HepG2 (cell line): ENCODE data around the gene GPRIN2. TPM values are rescaled to one million over a fixed set of nuclear protein-coding genes. Genes with fewer than 3 reads are reported as not detected.

Experiments
- ATAC-seq: fragments of 200-7000 bp; cut with Tn5 transposase; 3 replicates; pipeline ENCODE4 v1.9.1; 2020; ENCODE audit warnings: mild to moderate bottlenecking, moderate library complexity
- BruUV-seq: library from RNA; stranded (reverse); fragments of 400-500 nt; replicated peaks from 2 replicates; lab custom pipeline; 2021; lab: Mats Ljungman, UMichigan
- CTCF ChIA-PET: fragments of 300-600 bp; formaldehyde crosslinking; extraction: SDS; loops from one replicate; lab custom pipeline; 2021; ENCODE audit warnings: low total read pairs, inconsistent platforms, low intra/inter-chr PET ratio; lab: Yijun Ruan, JAX
- POLR2A ChIA-PET: fragments of 350-600 bp; sonication (Branson Sonifier 250); formaldehyde crosslinking; loops from one replicate; lab custom pipeline; 2020; ENCODE audit warnings: antibody characterized with exemption, inconsistent platforms; lab: Yijun Ruan, JAX
- DNase-seq: peaks from one replicate; pipeline ENCODE4 v3.0.0-alpha.2; 2015; ENCODE audit warnings: low spot score
- FAIRE-seq: peaks from 3 replicates; lab custom pipeline; 2011; peaks lifted over from hg19 to GRCh38; lab: Jason Lieb, UNC
- H2AFZ ChIP-seq: one replicate; pipeline ENCODE4 v1.6.1; 2011; ENCODE audit warnings: low read length, inconsistent platforms
- H3K27ac ChIP-seq: fragments of 300-600 bp; 3 replicates; pipeline ENCODE4 v1.8.0; 2011; ENCODE audit warnings: mixed run types, mild to moderate bottlenecking, mixed read lengths, low read length, inconsistent platforms; ENCODE audit not compliant: insufficient read depth; ENCODE audit errors: extremely low read length
- H3K27me3 ChIP-seq, 2 experiments: fragments of 200-600 bp in 1 of 2; 2 replicates in 1 of 2; 3 replicates in 1 of 2; pipeline versions ENCODE4 v1.6.0 to v1.8.0; 2011; ENCODE audit warnings: low read length in 2 of 2, mild to moderate bottlenecking in 2 of 2, moderate library complexity in 2 of 2, inconsistent platforms in 1 of 2; ENCODE audit not compliant: insufficient read depth in 2 of 2, control insufficient read depth in 1 of 2
- H3K36me3 ChIP-seq, 2 experiments: fragments of 200-600 bp in 1 of 2; replicated peaks in 1 of 2; 2 replicates in 1 of 2; 3 replicates in 1 of 2; pipeline versions ENCODE4 v1.5.1 to v1.8.0; 2011; ENCODE audit warnings: low read length in 2 of 2, inconsistent platforms in 1 of 2; ENCODE audit not compliant: insufficient read depth in 2 of 2, control insufficient read depth in 1 of 2
- H3K4me1 ChIP-seq: 2 replicates; pipeline ENCODE4 v1.5.1; 2012; ENCODE audit warnings: low read length, inconsistent platforms; ENCODE audit not compliant: insufficient read depth
- H3K4me2 ChIP-seq: 2 replicates; pipeline ENCODE4 v1.6.0; 2011; ENCODE audit warnings: low read depth, low read length, inconsistent platforms
- H3K4me3 ChIP-seq, 3 experiments: fragments of 200-600 bp in 1 of 3; sonication (generic), shearing (Covaris generic) in 1 of 3; replicated peaks in 1 of 3; 2 replicates each; pipeline ENCODE4 v1.5.1; 2011 to 2016; ENCODE audit warnings: low read length in 3 of 3, inconsistent platforms in 2 of 3, low read depth in 2 of 3, mild to moderate bottlenecking in 2 of 3, control low read depth in 1 of 3, mixed read lengths in 1 of 3; ENCODE audit not compliant: insufficient read depth in 1 of 3
- H3K79me2 ChIP-seq: one replicate; pipeline ENCODE4 v1.6.1; 2011; ENCODE audit warnings: low read length, inconsistent platforms; ENCODE audit not compliant: insufficient read depth
- H3K9ac ChIP-seq: 2 replicates; pipeline ENCODE4 v1.6.0; 2011; ENCODE audit warnings: mild to moderate bottlenecking, low read depth, low read length, inconsistent platforms; ENCODE audit not compliant: insufficient read depth
- H3K9me3 ChIP-seq: 2 replicates; pipeline ENCODE4 v1.5.1; 2012; ENCODE audit warnings: mild to moderate bottlenecking, low read length
- H4K20me1 ChIP-seq: 2 replicates; pipeline ENCODE4 v1.6.0; 2011; ENCODE audit warnings: inconsistent platforms, mild to moderate bottlenecking, low read length, moderate library complexity; ENCODE audit not compliant: insufficient read depth
- AHDC1 ChIP-seq: sonication (generic); formaldehyde crosslinking; IDR thresholded peaks from 2 replicates; pipeline ENCODE4 v1.5.1; 2020; ENCODE audit warnings: mild to moderate bottlenecking, missing genetic modification reagents, borderline replicate concordance
- KDM4B ChIP-seq: sonication (generic); formaldehyde crosslinking; IDR thresholded peaks from 2 replicates; pipeline ENCODE4 v1.4.0; 2020; ENCODE audit warnings: missing genetic modification reagents
- KLF6 ChIP-seq: IDR thresholded peaks from 2 replicates; pipeline ENCODE4 v1.8.0; 2016; ENCODE audit warnings: missing biosample characterization, missing genetic modification reagents
- MTERF4 ChIP-seq: sonication (generic); formaldehyde crosslinking; IDR thresholded peaks from 2 replicates; pipeline ENCODE4 v1.8.0; 2023; ENCODE audit warnings: mild to moderate bottlenecking, missing genetic modification reagents
- NCOR1 ChIP-seq: fragments of 200-600 bp; sonication (generic); IDR thresholded peaks from 2 replicates; pipeline ENCODE4 v1.7.0; 2017; ENCODE audit warnings: antibody characterized with exemption, low read length, borderline replicate concordance
- RBM39 ChIP-seq: fragments of 200-400 bp; formaldehyde crosslinking; IDR thresholded peaks from one replicate; pipeline ENCODE4 v1.6.1; 2018; ENCODE audit warnings: antibody characterized with exemption, mild to moderate bottlenecking, low read depth, low read length; ENCODE audit not compliant: poor library complexity, severe bottlenecking
- RELA ChIP-seq: sonication (generic); formaldehyde crosslinking; IDR thresholded peaks from 2 replicates; pipeline ENCODE4 v1.4.0; 2020; ENCODE audit warnings: missing genetic modification reagents
- SSRP1 ChIP-seq: IDR thresholded peaks from 2 replicates; pipeline ENCODE4 v1.6.1; 2016; ENCODE audit warnings: control low read depth
- ZNF263 ChIP-seq: sonication (generic); formaldehyde crosslinking; IDR thresholded peaks from 2 replicates; pipeline ENCODE4 v1.4.0; 2020; ENCODE audit warnings: missing genetic modification reagents
- ZNF333 ChIP-seq: sonication (generic); formaldehyde crosslinking; IDR thresholded peaks from 2 replicates; pipeline ENCODE4 v1.4.0; 2020; ENCODE audit warnings: mild to moderate bottlenecking, missing genetic modification reagents, borderline replicate concordance
- WGBS: methylation state at CpG from one replicate; pipeline ENCODE4 v1.1.6; 2017; ENCODE audit warnings: low lambda C conversion rate; 5-methylcytosine and 5-hydroxymethylcytosine counted together
- in situ Hi-C: cut with HindIII; loops from 2 replicates; pipeline ENCODE4 v1.10.0; 2017; ENCODE audit warnings: low pct_unique_long_range_greater_than_20kb; ENCODE audit not compliant: extremely low pct_ligation_motif_present
- intact Hi-C: fragments of 100-400 bp; cut with micrococcal nuclease; formaldehyde crosslinking; loops from one replicate; pipeline ENCODE4 v1.10.0; 2022; ENCODE audit not compliant: unreplicated experiment
- polyA plus RNA-seq, 8 experiments: library from polyadenylated mRNA; depleted of rRNA in 3 of 8; stranded (reverse) in 7 of 8; unstranded in 1 of 8; fragments of >200 nt; fragmentation: Illumina TruSeq in 4 of 8; extraction: Trizol in 4 of 8; gene quantifications; 2 replicates each; pipeline versions ENCODE4 v1.2.1 to v1.2.3, GENCODE V29; 2011 to 2016; ENCODE audit warnings: low read depth in 4 of 8, missing spikeins in 1 of 8, mixed read lengths in 1 of 8; ENCODE audit not compliant: insufficient read depth in 1 of 8
- total RNA-seq, 5 experiments: library from RNA; depleted of rRNA; stranded (reverse); fragments of >200 nt; fragmentation: Illumina TruSeq; extraction: Trizol; gene quantifications; 2 replicates each; pipeline ENCODE4 v1.2.3, GENCODE V29; 2016; ENCODE audit warnings: low read depth in 1 of 5
- TF ChIP-seq, protein P1 (sequence below): sonication (generic); formaldehyde crosslinking; IDR thresholded peaks from 2 replicates; pipeline ENCODE4 v1.4.0; 2020; ENCODE audit warnings: missing genetic modification reagents
- TF ChIP-seq, protein P2 (sequence below): sonication (generic); formaldehyde crosslinking; IDR thresholded peaks from 2 replicates; pipeline ENCODE4 v1.5.0; 2020; ENCODE audit warnings: mild to moderate bottlenecking, missing genetic modification reagents, moderate library complexity

GPRIN2 gene
- total and polyA plus RNA-seq, 2 of the 13 experiments (the other 11 are each of a cell fraction or from before 2014, with no cell fraction given) = not detected

- TF ChIP-seq AHDC1 (CRISPR knock-in tag) = no peak
- TF ChIP-seq, protein P1, sequence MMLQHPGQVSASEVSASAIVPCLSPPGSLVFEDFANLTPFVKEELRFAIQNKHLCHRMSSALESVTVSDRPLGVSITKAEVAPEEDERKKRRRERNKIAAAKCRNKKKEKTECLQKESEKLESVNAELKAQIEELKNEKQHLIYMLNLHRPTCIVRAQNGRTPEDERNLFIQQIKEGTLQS (CRISPR knock-in tag) = no peak
- TF ChIP-seq NCOR1 = no peak
Measured at GRCh38 chr10:46550076-46550790, 6.2 kb downstream of the GPRIN2 start (continued).

GRCh38 chr10:46549171-46550075 lies 7.0 kb downstream of the GPRIN2 start:
- in situ Hi-C loops (no loop called here), intact Hi-C loops (no loop called here)
- Histone ChIP-seq H3K4me1 (no peaks in the 10 kb centered on the region), H3K9me3 (no peaks in the 10 kb centered on the region), H3K27ac (no peak overlapping the region), H4K20me1 (no peaks in the 10 kb centered on the region; the same call in 1 of the 2 replicates), H3K79me2 (no peaks in the 10 kb centered on the region), H3K9ac (no peak overlapping the region), H3K4me2 (no peak overlapping the region), H3K27me3 (peaks cover 15 to 82% of the 10 kb centered on the region in 2 experiments), H2AFZ (no peak overlapping the region), H3K36me3 (no peaks in the 10 kb centered on the region), H3K4me3 (no peak overlapping the region)
- FAIRE-seq = no peak
- ATAC-seq = no peak
- POLR2A ChIA-PET = no interaction called here
- WGBS = 55% methylated on average over 20 of the region's 31 CpGs
- DNase-seq = no peak
- TF ChIP-seq RBM39 (no peak), SSRP1 (CRISPR knock-in tag) (no peak), KLF6 (CRISPR knock-in tag) (no peak), MTERF4 (CRISPR knock-in tag) (no peak), RELA (CRISPR knock-in tag) (no peak), ZNF333 (CRISPR knock-in tag) (no peak), KDM4B (no peak), ZNF263 (no peak)
- TF ChIP-seq, protein P2, sequence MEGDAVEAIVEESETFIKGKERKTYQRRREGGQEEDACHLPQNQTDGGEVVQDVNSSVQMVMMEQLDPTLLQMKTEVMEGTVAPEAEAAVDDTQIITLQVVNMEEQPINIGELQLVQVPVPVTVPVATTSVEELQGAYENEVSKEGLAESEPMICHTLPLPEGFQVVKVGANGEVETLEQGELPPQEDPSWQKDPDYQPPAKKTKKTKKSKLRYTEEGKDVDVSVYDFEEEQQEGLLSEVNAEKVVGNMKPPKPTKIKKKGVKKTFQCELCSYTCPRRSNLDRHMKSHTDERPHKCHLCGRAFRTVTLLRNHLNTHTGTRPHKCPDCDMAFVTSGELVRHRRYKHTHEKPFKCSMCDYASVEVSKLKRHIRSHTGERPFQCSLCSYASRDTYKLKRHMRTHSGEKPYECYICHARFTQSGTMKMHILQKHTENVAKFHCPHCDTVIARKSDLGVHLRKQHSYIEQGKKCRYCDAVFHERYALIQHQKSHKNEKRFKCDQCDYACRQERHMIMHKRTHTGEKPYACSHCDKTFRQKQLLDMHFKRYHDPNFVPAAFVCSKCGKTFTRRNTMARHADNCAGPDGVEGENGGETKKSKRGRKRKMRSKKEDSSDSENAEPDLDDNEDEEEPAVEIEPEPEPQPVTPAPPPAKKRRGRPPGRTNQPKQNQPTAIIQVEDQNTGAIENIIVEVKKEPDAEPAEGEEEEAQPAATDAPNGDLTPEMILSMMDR = no peak
- CTCF ChIA-PET = no interaction called here
- BruUV-seq = no TSS peak
